Fibroblast of pulmonary artery (primary cell): ENCODE data around the gene VPS35L.

Source experiments
- DNase-seq: peaks from one replicate; pipeline ENCODE4 v3.0.0-alpha.2; 2010; ENCODE audit warnings: low read depth
- H3K4me3 ChIP-seq: replicated peaks from 2 replicates; pipeline ENCODE4 v1.5.1; 2011; ENCODE audit warnings: low read depth, mild to moderate bottlenecking, control low read depth, low read length, moderate library complexity
- TF ChIP-seq, protein P1 (sequence below): IDR thresholded peaks from 2 replicates; pipeline ENCODE4 v1.5.1; 2011; ENCODE audit warnings: mild to moderate bottlenecking, control low read depth, low read length, inconsistent platforms; ENCODE audit errors: missing control alignments

Gene VPS35L

DNA sequence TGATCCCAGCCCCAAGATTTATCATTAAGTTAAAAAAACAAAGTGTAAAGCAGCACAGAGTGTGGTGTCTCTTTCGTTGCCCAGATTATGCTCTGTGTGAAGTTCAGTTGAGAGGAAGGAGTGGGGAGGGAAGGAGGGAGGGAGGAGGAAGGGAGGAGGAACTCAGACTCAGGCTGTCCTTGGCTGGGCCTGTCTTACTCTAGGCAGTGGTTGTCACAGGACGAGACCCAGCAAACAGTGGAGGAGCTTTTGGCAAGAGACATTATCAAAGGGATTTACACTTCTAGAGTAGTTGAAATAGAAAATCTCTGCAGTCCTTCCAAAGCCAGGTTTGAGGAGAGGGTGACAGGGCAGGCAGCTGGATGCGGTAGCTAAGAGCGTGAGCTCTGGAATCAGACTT, 134.7 kb downstream of the VPS35L start:
- DNase-seq, result peak; percentile 22
- TF ChIP-seq, protein P1, sequence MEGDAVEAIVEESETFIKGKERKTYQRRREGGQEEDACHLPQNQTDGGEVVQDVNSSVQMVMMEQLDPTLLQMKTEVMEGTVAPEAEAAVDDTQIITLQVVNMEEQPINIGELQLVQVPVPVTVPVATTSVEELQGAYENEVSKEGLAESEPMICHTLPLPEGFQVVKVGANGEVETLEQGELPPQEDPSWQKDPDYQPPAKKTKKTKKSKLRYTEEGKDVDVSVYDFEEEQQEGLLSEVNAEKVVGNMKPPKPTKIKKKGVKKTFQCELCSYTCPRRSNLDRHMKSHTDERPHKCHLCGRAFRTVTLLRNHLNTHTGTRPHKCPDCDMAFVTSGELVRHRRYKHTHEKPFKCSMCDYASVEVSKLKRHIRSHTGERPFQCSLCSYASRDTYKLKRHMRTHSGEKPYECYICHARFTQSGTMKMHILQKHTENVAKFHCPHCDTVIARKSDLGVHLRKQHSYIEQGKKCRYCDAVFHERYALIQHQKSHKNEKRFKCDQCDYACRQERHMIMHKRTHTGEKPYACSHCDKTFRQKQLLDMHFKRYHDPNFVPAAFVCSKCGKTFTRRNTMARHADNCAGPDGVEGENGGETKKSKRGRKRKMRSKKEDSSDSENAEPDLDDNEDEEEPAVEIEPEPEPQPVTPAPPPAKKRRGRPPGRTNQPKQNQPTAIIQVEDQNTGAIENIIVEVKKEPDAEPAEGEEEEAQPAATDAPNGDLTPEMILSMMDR, result no peak
- no peak overlapping the region for H3K4me3 ChIP-seq

DNA sequence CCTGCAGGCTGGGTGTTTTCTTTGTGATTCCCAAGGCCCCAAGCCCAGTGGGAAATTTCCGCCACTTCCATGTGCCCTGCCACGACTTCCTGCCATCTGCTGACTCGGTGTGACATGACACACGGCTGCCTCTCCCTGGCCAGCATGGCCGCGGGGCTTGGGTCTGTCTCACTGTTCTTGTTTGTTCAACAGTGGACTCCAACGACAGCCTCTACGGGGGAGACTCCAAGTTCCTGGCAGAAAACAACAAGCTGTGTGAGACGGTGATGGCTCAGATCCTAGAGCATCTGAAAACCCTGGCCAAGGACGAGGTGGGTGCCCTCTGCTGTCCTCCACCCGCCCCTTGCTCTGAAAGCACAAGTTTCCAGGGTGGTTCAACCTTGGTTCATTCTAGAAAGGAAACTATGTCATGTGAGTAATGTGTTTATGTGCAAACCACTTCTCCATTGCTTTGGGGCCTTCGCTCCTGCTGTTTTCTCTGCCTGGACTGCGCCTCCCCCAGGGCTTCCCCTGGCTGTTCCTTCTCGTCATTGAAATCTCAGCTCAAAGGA, 135.7 kb downstream of the VPS35L start:
- DNase-seq, result no peak
- TF ChIP-seq, protein P1, result no peak
- H3K4me3 ChIP-seq, result no peak overlapping the region

DNA sequence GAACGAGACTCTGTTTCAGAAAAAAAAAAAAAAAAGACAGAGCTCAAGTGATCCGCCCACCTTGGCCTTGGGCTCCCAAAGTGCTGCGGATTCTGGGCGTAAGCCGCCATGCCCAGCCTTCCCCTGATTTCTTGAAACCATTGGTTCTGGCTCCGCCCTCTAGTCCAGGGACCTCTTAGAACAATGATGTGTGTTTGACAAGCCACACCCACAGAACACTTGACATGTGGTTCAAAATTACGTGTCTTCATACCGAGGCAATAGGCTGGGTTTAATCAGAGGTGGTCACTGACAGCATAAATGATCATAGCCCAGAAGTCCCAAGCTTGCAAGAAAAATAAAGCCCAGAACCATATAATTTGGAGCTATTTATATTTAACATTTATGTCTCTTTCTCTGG, 139.5 kb downstream of the VPS35L start:
- no peak for DNase-seq
- TF ChIP-seq, protein P1, result no peak
- no peak overlapping the region for H3K4me3 ChIP-seq

DNA sequence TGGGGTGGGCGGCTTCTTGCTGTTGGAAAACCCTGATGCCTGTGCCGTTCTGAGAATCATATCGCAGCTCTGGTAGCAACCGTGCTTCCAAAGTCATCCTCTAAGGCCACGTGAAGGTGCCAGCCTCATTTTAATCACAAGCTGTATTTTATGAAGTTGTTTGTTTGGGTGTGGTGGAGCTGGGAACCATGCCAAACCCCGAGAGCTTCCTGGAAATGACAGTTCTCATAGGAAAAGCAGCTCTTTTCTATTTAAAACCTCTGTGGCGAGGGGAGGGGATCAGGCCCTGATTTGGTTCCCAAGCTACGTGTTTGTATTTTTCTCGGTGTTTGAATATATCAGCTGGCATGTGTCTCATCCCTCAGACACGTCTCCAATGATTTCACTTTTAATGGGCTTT, 140.8 kb downstream of the VPS35L start:
- TF ChIP-seq, protein P1, result no peak
- DNase-seq, result peak; percentile 94
- no peak overlapping the region for H3K4me3 ChIP-seq

DNA sequence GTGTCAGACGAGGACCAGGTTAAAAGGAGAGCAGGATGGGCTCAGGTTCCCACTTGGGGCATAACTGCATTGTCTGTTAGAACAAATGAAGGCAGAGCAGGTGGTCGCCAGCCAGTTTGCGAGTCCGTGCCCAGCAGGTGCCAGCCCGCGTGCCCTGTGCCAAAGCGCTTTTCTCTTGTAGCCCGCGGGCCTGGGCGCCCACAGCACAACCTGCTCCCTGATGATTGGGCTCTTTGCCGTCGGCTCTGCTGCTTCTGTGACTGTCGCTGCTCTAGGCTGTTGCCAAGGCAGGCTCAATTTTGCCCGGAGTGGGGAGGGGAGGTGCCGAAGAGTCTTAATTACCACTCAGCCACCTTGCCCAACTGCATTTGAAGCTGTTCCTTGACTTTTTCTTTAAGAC, 141.5 kb downstream of the VPS35L start:
- H3K4me3 ChIP-seq, result no peak overlapping the region
- DNase-seq, result no peak
- TF ChIP-seq, protein P1, result no peak

DNA sequence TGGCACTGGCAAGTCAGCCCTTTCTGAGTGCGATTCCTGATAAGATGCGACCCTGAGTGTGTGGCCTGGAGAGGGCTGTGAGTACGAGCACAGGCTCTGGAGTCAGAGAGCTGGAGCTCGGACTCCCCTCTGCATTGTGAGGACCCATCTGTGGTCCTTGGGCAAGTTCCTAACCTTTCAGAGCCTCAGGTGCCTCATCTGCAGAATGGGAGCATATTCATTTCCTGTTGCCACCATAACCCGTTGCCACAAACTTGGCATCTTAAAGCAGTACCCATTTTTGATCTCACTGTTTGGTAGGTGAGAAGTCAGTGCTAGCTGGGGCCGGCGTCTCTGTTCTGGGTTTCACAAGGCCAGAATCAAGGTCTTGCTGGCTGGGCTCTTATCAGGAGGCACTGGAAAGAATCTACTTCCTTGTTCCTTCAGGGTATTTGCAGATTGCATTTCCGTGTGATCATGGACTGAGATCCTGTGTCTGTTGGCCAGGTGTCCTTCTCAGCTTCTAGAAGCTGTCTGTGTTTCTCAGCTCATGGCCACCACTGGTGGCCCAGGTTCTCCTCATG, 142.3 kb downstream of the VPS35L start:
- TF ChIP-seq, protein P1, result no peak
- H3K4me3 ChIP-seq, result no peak overlapping the region
- no peak for DNase-seq
